Tibial nerve (tissue), 4 donors: Measurements from ENCODE around the gene OVOL2.

Experiments
- EP300 ChIP-seq, 2 donors: sonication (generic); formaldehyde crosslinking; IDR thresholded peaks; one replicate each; pipeline ENCODE4 v1.6.1; 2017; ENCODE audit warnings: antibody characterized with exemption in 2 of 2, mild to moderate bottlenecking in 1 of 2
- POLR2A ChIP-seq, 2 donors: fragments of 450-650 bp; IDR thresholded peaks; one replicate each; pipeline ENCODE4 v1.6.1; 2017; ENCODE audit warnings: antibody characterized with exemption in 2 of 2, mild to moderate bottlenecking in 2 of 2, moderate library complexity in 2 of 2
- TF ChIP-seq, protein P1 (sequence below), 5 experiments: fragments of 200-600 bp in 3 of 5; fragments of 450-650 bp in 2 of 5; sonication (generic) in 3 of 5; IDR thresholded peaks; one replicate each; pipeline ENCODE4 v1.5.1; 2016 to 2019; ENCODE audit warnings: antibody characterized with exemption in 5 of 5, mild to moderate bottlenecking in 3 of 5, moderate library complexity in 2 of 5

- TF ChIP-seq, protein P1, sequence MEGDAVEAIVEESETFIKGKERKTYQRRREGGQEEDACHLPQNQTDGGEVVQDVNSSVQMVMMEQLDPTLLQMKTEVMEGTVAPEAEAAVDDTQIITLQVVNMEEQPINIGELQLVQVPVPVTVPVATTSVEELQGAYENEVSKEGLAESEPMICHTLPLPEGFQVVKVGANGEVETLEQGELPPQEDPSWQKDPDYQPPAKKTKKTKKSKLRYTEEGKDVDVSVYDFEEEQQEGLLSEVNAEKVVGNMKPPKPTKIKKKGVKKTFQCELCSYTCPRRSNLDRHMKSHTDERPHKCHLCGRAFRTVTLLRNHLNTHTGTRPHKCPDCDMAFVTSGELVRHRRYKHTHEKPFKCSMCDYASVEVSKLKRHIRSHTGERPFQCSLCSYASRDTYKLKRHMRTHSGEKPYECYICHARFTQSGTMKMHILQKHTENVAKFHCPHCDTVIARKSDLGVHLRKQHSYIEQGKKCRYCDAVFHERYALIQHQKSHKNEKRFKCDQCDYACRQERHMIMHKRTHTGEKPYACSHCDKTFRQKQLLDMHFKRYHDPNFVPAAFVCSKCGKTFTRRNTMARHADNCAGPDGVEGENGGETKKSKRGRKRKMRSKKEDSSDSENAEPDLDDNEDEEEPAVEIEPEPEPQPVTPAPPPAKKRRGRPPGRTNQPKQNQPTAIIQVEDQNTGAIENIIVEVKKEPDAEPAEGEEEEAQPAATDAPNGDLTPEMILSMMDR (IDR thresholded peaks at IDR 0.05), result no peak
- TF ChIP-seq POLR2A (IDR thresholded peaks at IDR 0.05), result no peak
- TF ChIP-seq EP300 (IDR thresholded peaks at IDR 0.05), result no peak
These were observed 33.0 kb downstream of the OVOL2 start for GRCh38 chr20:18024606-18025127.
